Caco-2 (cell line): Measurements from ENCODE around the gene ADK. TPM values are rescaled to one million over a fixed set of nuclear protein-coding genes. Genes with fewer than 3 reads are reported as not detected.

Experiments used
- BruUV-seq: library from RNA; stranded (reverse); fragments of 400-500 nt; replicated peaks from 2 replicates; lab custom pipeline; 2021; lab: Mats Ljungman, UMichigan
- CTCF ChIA-PET: fragments of 300-600 bp; sonication (Branson Sonifier 250); formaldehyde crosslinking; loops from one replicate; lab custom pipeline; 2022; ENCODE audit warnings: antibody characterized with exemption; lab: Charles Lee
- POLR2A ChIA-PET: fragments of 300-600 bp; sonication (Branson Sonifier 250); formaldehyde crosslinking; loops from one replicate; lab custom pipeline; 2022; ENCODE audit warnings: antibody characterized with exemption; lab: Charles Lee
- DNase-seq, 2 experiments: peaks; one replicate each; pipeline versions ENCODE4 v3.0.0 to v3.0.0-alpha.2; 2020 to 2022
- H3K27me3 ChIP-seq: replicated peaks from 2 replicates; pipeline ENCODE4 v1.6.0; 2011; ENCODE audit warnings: low read length; ENCODE audit not compliant: control insufficient read depth, insufficient read depth
- H3K36me3 ChIP-seq: 2 replicates; pipeline ENCODE4 v1.5.1; 2011; ENCODE audit warnings: low read length; ENCODE audit not compliant: control insufficient read depth, insufficient read depth
- H3K4me1 ChIP-seq: fragments of 250-450 bp; sonication (Bioruptor Pico); 2 replicates; pipeline ENCODE4 v1.5.1; 2020; ENCODE audit warnings: mild to moderate bottlenecking
- H3K4me3 ChIP-seq: 2 replicates; pipeline ENCODE4 v1.5.1; 2011; ENCODE audit warnings: low read depth, mild to moderate bottlenecking, control low read depth, low read length
- H3K9me3 ChIP-seq: fragments of 250-450 bp; sonication (Bioruptor Pico); 2 replicates; pipeline ENCODE4 v1.5.1; 2020; ENCODE audit warnings: mild to moderate bottlenecking, moderate library complexity
- H3K27ac Mint-ChIP-seq: one replicate; pipeline ENCODE4 v1.8.0; 2022; ENCODE audit warnings: mixed read lengths; ENCODE audit not compliant: unreplicated experiment
- H3K27me3 Mint-ChIP-seq: one replicate; pipeline ENCODE4 v1.8.0; 2022; ENCODE audit warnings: mixed read lengths; ENCODE audit not compliant: insufficient read depth, unreplicated experiment
- H3K36me3 Mint-ChIP-seq: one replicate; pipeline ENCODE4 v1.8.0; 2022; ENCODE audit warnings: mild to moderate bottlenecking, mixed read lengths; ENCODE audit not compliant: insufficient read depth, unreplicated experiment
- H3K4me1 Mint-ChIP-seq: one replicate; pipeline ENCODE4 v1.8.0; 2022; ENCODE audit warnings: low read depth, mixed read lengths; ENCODE audit not compliant: unreplicated experiment
- H3K4me3 Mint-ChIP-seq: one replicate; pipeline ENCODE4 v1.8.0; 2022; ENCODE audit warnings: mild to moderate bottlenecking, moderate library complexity, mixed read lengths; ENCODE audit not compliant: unreplicated experiment
- H3K9me3 Mint-ChIP-seq: one replicate; pipeline ENCODE4 v1.8.0; 2022; ENCODE audit warnings: mixed read lengths; ENCODE audit not compliant: unreplicated experiment
- intact Hi-C: fragments of 100-400 bp; cut with micrococcal nuclease; formaldehyde crosslinking; loops from one replicate; pipeline ENCODE4 v1.10.0; 2022; ENCODE audit not compliant: unreplicated experiment
- total RNA-seq: library from RNA; stranded (reverse); gene quantifications from 2 replicates; pipeline ENCODE4 v1.2.3, GENCODE V29; 2022
- TF ChIP-seq, protein P1 (sequence below), 2 experiments: fragments of 200-600 bp in 1 of 2; IDR thresholded peaks; 1 replicate in 1 of 2; 2 replicates in 1 of 2; pipeline versions ENCODE4 v1.5.1 to v1.8.0; 2011 to 2022; ENCODE audit warnings: antibody characterized with exemption in 1 of 2, control low read depth in 1 of 2, inconsistent platforms in 1 of 2, low read depth in 1 of 2, low read length in 1 of 2, mild to moderate bottlenecking in 1 of 2, moderate library complexity in 1 of 2; ENCODE audit not compliant: insufficient read depth in 1 of 2, severe bottlenecking in 1 of 2, unreplicated experiment in 1 of 2

ADK gene
- total RNA-seq, 1 experiment from 2014 or later, result 105 TPM

DNA sequence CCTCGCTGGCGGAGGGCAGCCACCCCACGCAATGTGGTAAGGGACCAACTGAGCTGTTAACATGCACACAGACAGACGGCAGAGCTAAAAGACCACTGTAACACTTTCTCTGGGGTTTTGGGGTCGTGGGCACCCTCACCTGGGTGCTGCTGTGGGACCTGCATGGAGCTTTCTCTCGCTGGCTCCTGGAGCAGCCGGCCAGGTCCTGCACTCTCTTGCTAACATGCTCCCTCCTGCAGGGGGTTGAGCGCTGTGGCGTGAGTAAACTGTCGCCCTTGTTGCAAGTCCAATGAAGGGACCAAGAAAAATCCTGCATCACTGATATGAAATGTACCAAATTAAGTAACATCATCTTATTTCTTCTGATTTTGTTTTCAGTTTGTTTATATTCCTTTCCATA lies 92.0 kb downstream of the ADK start:
- peaks cover 5% of the 10 kb centered on the region for H3K36me3 Mint-ChIP-seq
- POLR2A ChIA-PET, result no interaction called here
- peaks cover 7% of the 10 kb centered on the region for H3K4me1 Mint-ChIP-seq
- no peak for DNase-seq
- no TSS peak for BruUV-seq
- no peak overlapping the region for H3K4me3 ChIP-seq
- CTCF ChIA-PET, result interaction anchor here (1.8 kb wide), 1 partner anchor 992 kb away, joined by 8 read pairs; the partner anchor contains the start of gene COMTD1
- no peaks in the 10 kb centered on the region for H3K27me3 Mint-ChIP-seq
- no peaks in the 10 kb centered on the region for H3K9me3 ChIP-seq
- H3K4me1 ChIP-seq, result no peaks in the 10 kb centered on the region
- H3K36me3 ChIP-seq, result no peaks in the 10 kb centered on the region
- no peak overlapping the region for H3K4me3 Mint-ChIP-seq
- intact Hi-C loops, result loop anchor here (10.0 kb wide), 1 partner anchor 852 kb away; a partner anchor contains a TSS
- no peaks in the 10 kb centered on the region for H3K9me3 Mint-ChIP-seq
- H3K27ac Mint-ChIP-seq, result no peak overlapping the region
- TF ChIP-seq, protein P1, sequence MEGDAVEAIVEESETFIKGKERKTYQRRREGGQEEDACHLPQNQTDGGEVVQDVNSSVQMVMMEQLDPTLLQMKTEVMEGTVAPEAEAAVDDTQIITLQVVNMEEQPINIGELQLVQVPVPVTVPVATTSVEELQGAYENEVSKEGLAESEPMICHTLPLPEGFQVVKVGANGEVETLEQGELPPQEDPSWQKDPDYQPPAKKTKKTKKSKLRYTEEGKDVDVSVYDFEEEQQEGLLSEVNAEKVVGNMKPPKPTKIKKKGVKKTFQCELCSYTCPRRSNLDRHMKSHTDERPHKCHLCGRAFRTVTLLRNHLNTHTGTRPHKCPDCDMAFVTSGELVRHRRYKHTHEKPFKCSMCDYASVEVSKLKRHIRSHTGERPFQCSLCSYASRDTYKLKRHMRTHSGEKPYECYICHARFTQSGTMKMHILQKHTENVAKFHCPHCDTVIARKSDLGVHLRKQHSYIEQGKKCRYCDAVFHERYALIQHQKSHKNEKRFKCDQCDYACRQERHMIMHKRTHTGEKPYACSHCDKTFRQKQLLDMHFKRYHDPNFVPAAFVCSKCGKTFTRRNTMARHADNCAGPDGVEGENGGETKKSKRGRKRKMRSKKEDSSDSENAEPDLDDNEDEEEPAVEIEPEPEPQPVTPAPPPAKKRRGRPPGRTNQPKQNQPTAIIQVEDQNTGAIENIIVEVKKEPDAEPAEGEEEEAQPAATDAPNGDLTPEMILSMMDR (IDR thresholded peaks at IDR 0.05; ENCODE audit: insufficient read depth in 1 of 2, low read depth in 1 of 2, low read length in 1 of 2, severe bottlenecking in 1 of 2, unreplicated experiment in 1 of 2), result no peak
- H3K27me3 ChIP-seq, result no peaks in the 10 kb centered on the region

DNA sequence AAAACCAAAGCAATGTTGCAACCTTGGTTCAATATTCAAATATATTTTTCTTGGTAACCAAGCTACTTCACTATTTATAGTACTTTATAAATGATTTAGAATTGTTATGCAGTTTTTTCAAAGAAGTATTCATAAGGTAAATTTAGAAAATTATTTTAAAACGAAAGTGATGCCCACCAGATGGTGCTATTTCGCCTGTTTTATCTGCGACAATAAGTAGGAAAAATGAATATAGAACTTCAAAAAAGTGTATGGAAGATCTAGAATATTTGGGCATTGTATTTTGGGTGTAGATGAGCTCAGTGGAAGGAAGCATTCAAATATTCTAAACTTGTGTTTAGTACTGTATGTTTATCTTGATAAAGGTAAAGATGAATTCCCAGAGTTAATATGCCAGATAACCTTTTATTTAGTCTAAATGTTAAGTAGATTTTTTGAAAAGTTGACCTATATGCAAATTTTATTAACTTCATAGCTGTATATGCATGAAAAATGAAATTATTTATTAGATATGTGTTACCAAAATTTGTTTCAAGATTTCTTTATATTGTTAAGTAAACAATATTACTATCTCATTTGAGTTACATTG lies 93.2 kb downstream of the ADK start:
- Histone ChIP-seq H3K4me1 (no peaks in the 10 kb centered on the region), H3K36me3 (no peaks in the 10 kb centered on the region), H3K27me3 (no peaks in the 10 kb centered on the region), H3K9me3 (no peaks in the 10 kb centered on the region), H3K4me3 (no peak overlapping the region)
- Mint-ChIP-seq H3K9me3 (no peaks in the 10 kb centered on the region), H3K4me3 (no peak overlapping the region), H3K36me3 (peaks cover 5% of the 10 kb centered on the region), H3K4me1 (peaks cover 7% of the 10 kb centered on the region), H3K27me3 (no peaks in the 10 kb centered on the region), H3K27ac (no peak overlapping the region)
- no TSS peak for BruUV-seq
- POLR2A ChIA-PET, result no interaction called here
- CTCF ChIA-PET, result interaction anchor here (0.6 to 1.8 kb wide), 3 partner anchors 14 to 991 kb away, joined by 3 to 8 read pairs (median 3); partner anchors contain the start of gene COMTD1
- TF ChIP-seq, protein P1 (IDR thresholded peaks at IDR 0.05; ENCODE audit: insufficient read depth in 1 of 2, low read depth in 1 of 2, low read length in 1 of 2, severe bottlenecking in 1 of 2, unreplicated experiment in 1 of 2), result peak; percentile 42 to 49
- intact Hi-C loops, result loop anchor here (10.0 kb wide), 1 partner anchor 851 kb away; a partner anchor contains a TSS
- peak in 1 of 2 experiments; percentile 25 for DNase-seq

DNA sequence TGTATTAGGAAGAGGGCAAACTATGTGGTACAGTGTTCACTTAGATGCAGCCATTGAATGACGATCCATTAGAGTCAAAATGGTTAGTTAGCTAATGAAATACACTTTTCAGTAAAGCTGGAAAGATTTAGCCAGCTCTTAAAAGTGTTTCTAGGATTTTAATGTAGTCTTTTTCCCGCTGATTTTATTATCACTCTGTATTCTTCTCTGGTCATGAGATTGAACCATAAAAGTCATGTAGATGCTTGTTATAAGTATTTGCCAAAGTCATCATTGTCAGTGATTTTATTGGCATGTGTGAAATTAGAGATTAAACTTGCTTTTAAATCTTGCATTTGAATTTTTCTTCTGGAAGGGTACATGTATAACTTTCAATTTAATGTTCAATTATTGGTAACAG lies 93.8 kb downstream of the ADK start:
- BruUV-seq, result no TSS peak
- TF ChIP-seq, protein P1 (IDR thresholded peaks at IDR 0.05; ENCODE audit: insufficient read depth in 1 of 2, low read depth in 1 of 2, low read length in 1 of 2, severe bottlenecking in 1 of 2, unreplicated experiment in 1 of 2), result no peak
- intact Hi-C loops, result loop anchor here (10.0 kb wide), 1 partner anchor 850 kb away; a partner anchor contains a TSS
- no peak overlapping the region for H3K4me3 Mint-ChIP-seq
- no peaks in the 10 kb centered on the region for H3K27me3 ChIP-seq
- H3K4me1 Mint-ChIP-seq, result peaks cover 7% of the 10 kb centered on the region
- H3K9me3 ChIP-seq, result no peaks in the 10 kb centered on the region
- H3K27me3 Mint-ChIP-seq, result no peaks in the 10 kb centered on the region
- DNase-seq, result no peak
- ChIA-PET POLR2A (no interaction called here), CTCF (no interaction called here)
- no peaks in the 10 kb centered on the region for H3K4me1 ChIP-seq
- H3K9me3 Mint-ChIP-seq, result no peaks in the 10 kb centered on the region
- H3K4me3 ChIP-seq, result no peak overlapping the region
- peaks cover 5% of the 10 kb centered on the region for H3K36me3 Mint-ChIP-seq
- H3K27ac Mint-ChIP-seq, result no peak overlapping the region
- H3K36me3 ChIP-seq, result no peaks in the 10 kb centered on the region
